Measurements from ENCODE around the gene PLA2G5. TPM values are rescaled to one million over a fixed set of nuclear protein-coding genes. Genes with fewer than 3 reads are reported as not detected.

Gene PLA2G5
- total RNA-seq, 1 experiment from 2014 or later, result not detected

DNA sequence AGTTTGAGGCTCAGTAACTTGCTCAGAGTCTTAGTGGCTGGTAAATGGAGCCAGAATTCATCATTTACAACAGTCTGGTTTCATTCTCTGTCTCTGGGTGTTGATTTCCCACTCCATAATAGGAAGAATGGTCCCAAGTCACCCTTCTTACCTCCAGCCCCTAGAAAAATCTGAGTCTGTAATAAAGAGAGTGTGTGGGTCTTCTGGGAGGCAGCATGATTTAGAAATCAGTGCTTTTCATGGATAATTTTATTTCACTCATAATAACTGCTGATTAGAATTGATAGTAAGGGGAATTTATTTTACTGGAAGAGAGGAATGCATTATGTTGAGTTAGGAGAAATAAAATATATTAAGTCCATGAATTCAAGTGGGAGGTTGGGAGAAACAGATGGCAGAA is 47.2 kb downstream of the PLA2G5 start:
- H3K9me3 ChIP-seq (ENCODE audit: low read length), result no peaks in the 10 kb centered on the region
- H2AFZ ChIP-seq (ENCODE audit: low read length), result no peak overlapping the region
- no peaks in the 10 kb centered on the region for H3F3A ChIP-seq (ENCODE audit: low read length, unreplicated experiment)
- ChIA-PET CTCF (no interaction called here), POLR2A (ENCODE audit: unreplicated experiment) (no interaction called here)
- intact Hi-C loops (cut with micrococcal nuclease), result no loop called here
- no peaks in the 10 kb centered on the region for H4K20me1 ChIP-seq (ENCODE audit: low read length)
- H3K9me2 ChIP-seq (replicated peaks; ENCODE audit: low read length), result no peaks in the 10 kb centered on the region
- H3K4me2 ChIP-seq (ENCODE audit: low read length), result no peak overlapping the region
- H3K27me3 ChIP-seq (ENCODE audit: low read length), result peaks cover 6% of the 10 kb centered on the region; the same call in 1 of the 2 replicates
- no peaks in the 10 kb centered on the region for H3K79me2 ChIP-seq (ENCODE audit: low read length)
- DNase-seq, result no peak
- H3K36me3 ChIP-seq (ENCODE audit: low read depth, low read length), result no peaks in the 10 kb centered on the region
- H3K4me1 ChIP-seq (ENCODE audit: insufficient read depth, low read length), result no peaks in the 10 kb centered on the region
- no peak overlapping the region for H3K4me3 ChIP-seq (ENCODE audit: low read length)
- H3K9ac ChIP-seq (ENCODE audit: low read length), result no peak overlapping the region
- no peak for ATAC-seq
- TF ChIP-seq, protein P1, sequence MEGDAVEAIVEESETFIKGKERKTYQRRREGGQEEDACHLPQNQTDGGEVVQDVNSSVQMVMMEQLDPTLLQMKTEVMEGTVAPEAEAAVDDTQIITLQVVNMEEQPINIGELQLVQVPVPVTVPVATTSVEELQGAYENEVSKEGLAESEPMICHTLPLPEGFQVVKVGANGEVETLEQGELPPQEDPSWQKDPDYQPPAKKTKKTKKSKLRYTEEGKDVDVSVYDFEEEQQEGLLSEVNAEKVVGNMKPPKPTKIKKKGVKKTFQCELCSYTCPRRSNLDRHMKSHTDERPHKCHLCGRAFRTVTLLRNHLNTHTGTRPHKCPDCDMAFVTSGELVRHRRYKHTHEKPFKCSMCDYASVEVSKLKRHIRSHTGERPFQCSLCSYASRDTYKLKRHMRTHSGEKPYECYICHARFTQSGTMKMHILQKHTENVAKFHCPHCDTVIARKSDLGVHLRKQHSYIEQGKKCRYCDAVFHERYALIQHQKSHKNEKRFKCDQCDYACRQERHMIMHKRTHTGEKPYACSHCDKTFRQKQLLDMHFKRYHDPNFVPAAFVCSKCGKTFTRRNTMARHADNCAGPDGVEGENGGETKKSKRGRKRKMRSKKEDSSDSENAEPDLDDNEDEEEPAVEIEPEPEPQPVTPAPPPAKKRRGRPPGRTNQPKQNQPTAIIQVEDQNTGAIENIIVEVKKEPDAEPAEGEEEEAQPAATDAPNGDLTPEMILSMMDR (conservative IDR thresholded peaks at IDR 0.05; ENCODE audit: low read depth, low read length), result no peak
- no peak for TF ChIP-seq EZH2 (IDR thresholded peaks at IDR 0.05; ENCODE audit: low read length, unreplicated experiment)
- TF ChIP-seq EZH2phosphoT487 (IDR thresholded peaks at IDR 0.05; ENCODE audit: borderline replicate concordance, low read length), result no peak
- no TSS peak for BruUV-seq (replicated peaks)
- H3K27ac ChIP-seq (ENCODE audit: low read length), result no peak overlapping the region

DNA sequence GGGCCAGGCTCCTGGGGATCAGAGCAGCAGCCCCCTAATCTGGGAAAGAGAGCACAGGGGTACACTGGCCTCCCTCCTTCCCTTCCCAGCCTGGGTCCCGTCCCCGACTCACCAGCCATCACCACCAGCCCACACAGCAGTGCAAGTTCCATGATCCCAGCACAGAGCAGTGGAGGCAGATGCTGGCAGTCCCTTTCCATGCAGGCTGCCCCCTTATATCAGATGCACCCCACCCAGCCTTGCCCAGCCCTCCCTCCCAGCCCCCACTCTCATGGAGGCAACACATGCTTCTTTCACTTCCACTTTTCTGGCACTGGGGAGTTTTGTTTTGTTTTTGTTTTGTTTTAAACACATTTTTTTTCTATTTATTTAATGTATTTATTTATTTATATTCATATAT is 49.4 kb downstream of the PLA2G5 start, which contains the start of gene PLA2G2D:
Gene PLA2G2D (minus strand): TSS at position 190 of the 400 bp plus-strand sequence. CDS start 38 bp downstream, at position 152.
- H3K9me2 ChIP-seq (replicated peaks; ENCODE audit: low read length), result no peaks in the 10 kb centered on the region
- no peaks in the 10 kb centered on the region for H3K36me3 ChIP-seq (ENCODE audit: low read depth, low read length)
- TF ChIP-seq, protein P1 (conservative IDR thresholded peaks at IDR 0.05; ENCODE audit: low read depth, low read length), result no peak
- TF ChIP-seq EZH2 (IDR thresholded peaks at IDR 0.05; ENCODE audit: low read length, unreplicated experiment) (no peak), EZH2phosphoT487 (IDR thresholded peaks at IDR 0.05; ENCODE audit: borderline replicate concordance, low read length) (no peak)
- BruUV-seq (replicated peaks), result no TSS peak
- no peaks in the 10 kb centered on the region for H3K79me2 ChIP-seq (ENCODE audit: low read length)
- no peak within 1 kb of the TSS for H3K4me2 ChIP-seq (ENCODE audit: low read length)
- ChIA-PET CTCF (no interaction called here), POLR2A (ENCODE audit: unreplicated experiment) (no interaction called here)
- no peak within 1 kb of the TSS for H3K9ac ChIP-seq (ENCODE audit: low read length)
- H3K27ac ChIP-seq (ENCODE audit: low read length), result no peak within 1 kb of the TSS
- no peak within 1 kb of the TSS for H2AFZ ChIP-seq (ENCODE audit: low read length)
- no peaks in the 10 kb centered on the region for H4K20me1 ChIP-seq (ENCODE audit: low read length)
- DNase-seq (no peak), ATAC-seq (no peak)
- H3K4me1 ChIP-seq (ENCODE audit: insufficient read depth, low read length), result peaks cover 5% of the 10 kb centered on the region
- intact Hi-C loops (cut with micrococcal nuclease), result no loop called here
- no peaks in the 10 kb centered on the region for H3F3A ChIP-seq (ENCODE audit: low read length, unreplicated experiment)
- no peak within 1 kb of the TSS for H3K4me3 ChIP-seq (ENCODE audit: low read length)
- H3K27me3 ChIP-seq (ENCODE audit: low read length), result peaks cover 6% of the 10 kb centered on the region; the same call in 1 of the 2 replicates
- no peaks in the 10 kb centered on the region for H3K9me3 ChIP-seq (ENCODE audit: low read length)

DNA sequence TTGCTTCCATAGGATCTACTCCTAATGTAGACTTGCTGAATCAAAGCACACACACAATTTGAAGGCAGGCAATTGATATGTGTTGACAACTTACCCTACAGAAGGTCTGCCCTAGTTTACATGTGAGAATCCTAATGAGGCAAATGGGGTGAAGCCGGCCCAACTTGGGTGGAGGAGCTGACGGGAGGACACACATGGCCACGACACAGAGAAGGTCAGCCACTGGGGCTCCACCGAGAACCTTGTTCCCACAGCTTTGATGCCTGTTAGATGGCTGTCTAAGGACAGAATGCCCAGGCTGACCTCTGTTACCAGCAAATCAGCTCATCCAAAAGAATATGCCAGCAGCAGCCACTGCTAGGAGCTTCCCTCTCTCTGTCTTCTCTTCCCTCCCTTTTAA is 50.8 kb downstream of the PLA2G5 start:
- H3K36me3 ChIP-seq (ENCODE audit: low read depth, low read length), result no peaks in the 10 kb centered on the region
- DNase-seq, result no peak
- H3K9me2 ChIP-seq (replicated peaks; ENCODE audit: low read length), result no peaks in the 10 kb centered on the region
- no peaks in the 10 kb centered on the region for H4K20me1 ChIP-seq (ENCODE audit: low read length)
- intact Hi-C loops (cut with micrococcal nuclease), result no loop called here
- no peak overlapping the region for H3K9ac ChIP-seq (ENCODE audit: low read length)
- no TSS peak for BruUV-seq (replicated peaks)
- no peak overlapping the region for H3K27ac ChIP-seq (ENCODE audit: low read length)
- H3K79me2 ChIP-seq (ENCODE audit: low read length), result no peaks in the 10 kb centered on the region
- TF ChIP-seq, protein P1 (conservative IDR thresholded peaks at IDR 0.05; ENCODE audit: low read depth, low read length), result no peak
- no peak for TF ChIP-seq EZH2phosphoT487 (IDR thresholded peaks at IDR 0.05; ENCODE audit: borderline replicate concordance, low read length)
- no peak for TF ChIP-seq EZH2 (IDR thresholded peaks at IDR 0.05; ENCODE audit: low read length, unreplicated experiment)
- H3K4me1 ChIP-seq (ENCODE audit: insufficient read depth, low read length), result peaks cover 13% of the 10 kb centered on the region
- no peak for ATAC-seq
- POLR2A ChIA-PET (ENCODE audit: unreplicated experiment), result no interaction called here
- no peak overlapping the region for H3K4me3 ChIP-seq (ENCODE audit: low read length)
- H3K4me2 ChIP-seq (ENCODE audit: low read length), result no peak overlapping the region
- H3K27me3 ChIP-seq (ENCODE audit: low read length), result peaks cover 6% of the 10 kb centered on the region; the same call in 1 of the 2 replicates
- no peaks in the 10 kb centered on the region for H3K9me3 ChIP-seq (ENCODE audit: low read length)
- no peaks in the 10 kb centered on the region for H3F3A ChIP-seq (ENCODE audit: low read length, unreplicated experiment)
- H2AFZ ChIP-seq (ENCODE audit: low read length), result no peak overlapping the region
- CTCF ChIA-PET, result no interaction called here
